Measurements from ENCODE around the gene CD274.

Gene CD274

GRCh38 chr9:5500441-5501235 lies 50.3 kb downstream of the CD274 start:
- no peak for DNase-seq (ENCODE audit: low read depth)

- DNase-seq (ENCODE audit: low read depth) = no peak
Observed at GRCh38 chr9:5502553-5502952, 52.2 kb downstream of the CD274 start.

GRCh38 chr9:5509573-5509972 lies 59.2 kb downstream of the CD274 start:
- DNase-seq (ENCODE audit: low read depth) = no peak

- peak; percentile 22 for DNase-seq (ENCODE audit: low read depth)
Observed at GRCh38 chr9:5510360-5510931, 60.1 kb downstream of the CD274 start, which contains the start of gene PDCD1LG2. Gene PDCD1LG2, plus strand, starts transcription at chr9:5510531. Its CDS starts 12,016 bp downstream, at chr9:5522547.

- no peak for DNase-seq (ENCODE audit: low read depth)
Observed at GRCh38 chr9:5510989-5511388, 60.6 kb downstream of the CD274 start.

- no peak for DNase-seq (ENCODE audit: low read depth)
Observed at GRCh38 chr9:5511476-5511875, 61.1 kb downstream of the CD274 start.

- no peak for DNase-seq (ENCODE audit: low read depth)
Observed at GRCh38 chr9:5511935-5512580, 61.7 kb downstream of the CD274 start.

- DNase-seq (ENCODE audit: low read depth) = no peak
Observed at GRCh38 chr9:5512658-5513452, 62.5 kb downstream of the CD274 start.

GRCh38 chr9:5513966-5514616 lies 63.7 kb downstream of the CD274 start:
- DNase-seq (ENCODE audit: low read depth) = no peak

GRCh38 chr9:5514617-5515260 lies 64.4 kb downstream of the CD274 start:
- no peak for DNase-seq (ENCODE audit: low read depth)

- no peak for DNase-seq (ENCODE audit: low read depth)
Observed at GRCh38 chr9:5515261-5515650, 64.9 kb downstream of the CD274 start.

- no peak for DNase-seq (ENCODE audit: low read depth)
Observed at GRCh38 chr9:5516453-5517220, 66.3 kb downstream of the CD274 start.

GRCh38 chr9:5518171-5518936 lies 68.0 kb downstream of the CD274 start:
- no peak for DNase-seq (ENCODE audit: low read depth)

GRCh38 chr9:5518937-5519319 lies 68.6 kb downstream of the CD274 start:
- no peak for DNase-seq (ENCODE audit: low read depth)

All from stimulated activated CD8-positive, alpha-beta memory T cell treated with anti-CD3 and anti-CD28 coated beads, Interleukin-4, amount 100 ng/mL, for 24 hours (primary cell).